ENCODE data around the gene FOXI1.

Gene FOXI1

DNA sequence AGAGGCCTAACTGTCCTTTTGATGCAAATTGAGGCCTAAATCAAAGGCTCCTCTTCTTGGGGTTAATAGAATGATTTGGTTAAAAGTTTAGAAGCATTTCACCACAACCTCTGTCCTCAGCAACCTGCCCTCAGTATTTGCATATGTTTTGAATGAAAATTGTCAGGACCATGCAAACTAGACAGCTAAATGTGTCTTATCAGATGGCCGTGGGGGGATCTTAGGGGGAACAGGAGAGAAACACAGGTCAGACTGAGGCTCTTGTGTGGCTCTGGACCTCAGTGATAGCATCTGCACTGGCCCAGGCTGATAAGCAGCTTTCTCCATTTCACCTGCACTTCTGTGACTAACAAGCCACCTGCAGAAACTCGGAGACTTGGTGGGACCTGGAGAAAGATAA, 49.0 kb downstream of the FOXI1 start:
- H3K4me1 ChIP-seq (ENCODE audit: insufficient read depth, low read length, poor library complexity, severe bottlenecking): no peaks in the 10 kb centered on the region
- no peaks in the 10 kb centered on the region for H3K9me2 ChIP-seq (replicated peaks; ENCODE audit: low read depth, low read length)
- no peaks in the 10 kb centered on the region for H3K27me3 ChIP-seq (ENCODE audit: insufficient read depth, low read length, poor library complexity, severe bottlenecking)
- TF ChIP-seq, protein P1, sequence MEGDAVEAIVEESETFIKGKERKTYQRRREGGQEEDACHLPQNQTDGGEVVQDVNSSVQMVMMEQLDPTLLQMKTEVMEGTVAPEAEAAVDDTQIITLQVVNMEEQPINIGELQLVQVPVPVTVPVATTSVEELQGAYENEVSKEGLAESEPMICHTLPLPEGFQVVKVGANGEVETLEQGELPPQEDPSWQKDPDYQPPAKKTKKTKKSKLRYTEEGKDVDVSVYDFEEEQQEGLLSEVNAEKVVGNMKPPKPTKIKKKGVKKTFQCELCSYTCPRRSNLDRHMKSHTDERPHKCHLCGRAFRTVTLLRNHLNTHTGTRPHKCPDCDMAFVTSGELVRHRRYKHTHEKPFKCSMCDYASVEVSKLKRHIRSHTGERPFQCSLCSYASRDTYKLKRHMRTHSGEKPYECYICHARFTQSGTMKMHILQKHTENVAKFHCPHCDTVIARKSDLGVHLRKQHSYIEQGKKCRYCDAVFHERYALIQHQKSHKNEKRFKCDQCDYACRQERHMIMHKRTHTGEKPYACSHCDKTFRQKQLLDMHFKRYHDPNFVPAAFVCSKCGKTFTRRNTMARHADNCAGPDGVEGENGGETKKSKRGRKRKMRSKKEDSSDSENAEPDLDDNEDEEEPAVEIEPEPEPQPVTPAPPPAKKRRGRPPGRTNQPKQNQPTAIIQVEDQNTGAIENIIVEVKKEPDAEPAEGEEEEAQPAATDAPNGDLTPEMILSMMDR (conservative IDR thresholded peaks at IDR 0.05; ENCODE audit: low read length): no peak
- TF ChIP-seq EZH2phosphoT487 (IDR thresholded peaks at IDR 0.05; ENCODE audit: borderline replicate concordance): no peak
- no peaks in the 10 kb centered on the region for H4K20me1 ChIP-seq (ENCODE audit: insufficient read depth, low read length, poor library complexity, severe bottlenecking)
- H3K4me3 ChIP-seq (ENCODE audit: low read length, poor library complexity, severe bottlenecking): no peak overlapping the region
- no peaks in the 10 kb centered on the region for H3K9me3 ChIP-seq (ENCODE audit: insufficient read depth, low read depth, low read length)
- no peaks in the 10 kb centered on the region for H3F3A ChIP-seq (ENCODE audit: low read depth)
- H3K4me2 ChIP-seq (ENCODE audit: low read depth, low read length, poor library complexity, severe bottlenecking): no peak overlapping the region
- H2AFZ ChIP-seq (ENCODE audit: low read length): no peak overlapping the region
- no peaks in the 10 kb centered on the region for H3K79me2 ChIP-seq (ENCODE audit: insufficient read depth, low read length)
- no peak overlapping the region for H3K9ac ChIP-seq (ENCODE audit: low read depth, low read length, poor library complexity, severe bottlenecking)
- H3K36me3 ChIP-seq (ENCODE audit: insufficient read depth, low read length): no peaks in the 10 kb centered on the region

DNA sequence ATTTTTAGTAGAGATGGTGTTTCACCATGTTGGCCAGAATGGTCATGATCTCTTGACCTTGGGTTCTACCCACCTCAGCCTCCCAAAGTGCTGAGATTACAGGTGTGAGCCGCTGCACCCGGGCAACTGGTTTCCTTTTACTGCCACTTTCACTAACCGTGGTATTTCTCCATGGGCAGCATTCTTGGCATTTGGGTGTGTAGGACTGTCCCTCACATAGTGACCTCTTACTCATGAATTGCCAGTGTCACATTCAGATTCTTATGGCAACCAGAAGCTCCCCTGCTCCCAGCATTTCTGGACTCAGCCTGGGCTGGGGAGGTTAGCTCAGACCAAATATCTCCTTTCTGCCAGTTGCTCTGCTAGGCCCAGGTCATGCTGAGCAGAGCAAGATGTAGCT, 50.1 kb downstream of the FOXI1 start:
- Histone ChIP-seq H3K27me3 (ENCODE audit: insufficient read depth, low read length, poor library complexity, severe bottlenecking) (no peaks in the 10 kb centered on the region), H3K9ac (ENCODE audit: low read depth, low read length, poor library complexity, severe bottlenecking) (no peak overlapping the region), H3K36me3 (ENCODE audit: insufficient read depth, low read length) (no peaks in the 10 kb centered on the region), H3K9me3 (ENCODE audit: insufficient read depth, low read depth, low read length) (no peaks in the 10 kb centered on the region), H2AFZ (ENCODE audit: low read length) (no peak overlapping the region), H3K4me2 (ENCODE audit: low read depth, low read length, poor library complexity, severe bottlenecking) (no peak overlapping the region), H3K9me2 (replicated peaks; ENCODE audit: low read depth, low read length) (no peaks in the 10 kb centered on the region), H3K79me2 (ENCODE audit: insufficient read depth, low read length) (no peaks in the 10 kb centered on the region), H4K20me1 (ENCODE audit: insufficient read depth, low read length, poor library complexity, severe bottlenecking) (no peaks in the 10 kb centered on the region), H3F3A (ENCODE audit: low read depth) (no peaks in the 10 kb centered on the region), H3K4me1 (ENCODE audit: insufficient read depth, low read length, poor library complexity, severe bottlenecking) (no peaks in the 10 kb centered on the region), H3K4me3 (ENCODE audit: low read length, poor library complexity, severe bottlenecking) (no peak overlapping the region)
- TF ChIP-seq EZH2phosphoT487 (IDR thresholded peaks at IDR 0.05; ENCODE audit: borderline replicate concordance): no peak
- TF ChIP-seq, protein P1 (conservative IDR thresholded peaks at IDR 0.05; ENCODE audit: low read length): no peak

- TF ChIP-seq, protein P1 (conservative IDR thresholded peaks at IDR 0.05; ENCODE audit: low read length): no peak
- TF ChIP-seq EZH2phosphoT487 (IDR thresholded peaks at IDR 0.05; ENCODE audit: borderline replicate concordance): no peak
- no peaks in the 10 kb centered on the region for H3K4me1 ChIP-seq (ENCODE audit: insufficient read depth, low read length, poor library complexity, severe bottlenecking)
Measured at GRCh38 chr5:170159101-170159698, 53.5 kb downstream of the FOXI1 start.

More at GRCh38 chr5:170159101-170159698, 53.5 kb downstream of the FOXI1 start:
- H3F3A ChIP-seq (ENCODE audit: low read depth): no peaks in the 10 kb centered on the region
- H3K79me2 ChIP-seq (ENCODE audit: insufficient read depth, low read length): no peaks in the 10 kb centered on the region
- H3K4me3 ChIP-seq (ENCODE audit: low read length, poor library complexity, severe bottlenecking): no peak overlapping the region
- no peaks in the 10 kb centered on the region for H3K9me2 ChIP-seq (replicated peaks; ENCODE audit: low read depth, low read length)
- H3K9ac ChIP-seq (ENCODE audit: low read depth, low read length, poor library complexity, severe bottlenecking): no peak overlapping the region
- H2AFZ ChIP-seq (ENCODE audit: low read length): no peak overlapping the region
- no peak overlapping the region for H3K4me2 ChIP-seq (ENCODE audit: low read depth, low read length, poor library complexity, severe bottlenecking)
- no peaks in the 10 kb centered on the region for H3K36me3 ChIP-seq (ENCODE audit: insufficient read depth, low read length)
- no peaks in the 10 kb centered on the region for H3K9me3 ChIP-seq (ENCODE audit: insufficient read depth, low read depth, low read length)
- no peaks in the 10 kb centered on the region for H4K20me1 ChIP-seq (ENCODE audit: insufficient read depth, low read length, poor library complexity, severe bottlenecking)
- H3K27me3 ChIP-seq (ENCODE audit: insufficient read depth, low read length, poor library complexity, severe bottlenecking): no peaks in the 10 kb centered on the region
